Retinal pigment epithelial cell (primary cell): ENCODE data around the gene P3H3.
A peak's percentile ranks its signal among the peaks of the same experiment; 100 is the strongest.

Experiments
- DNase-seq: peaks from one replicate; pipeline ENCODE4 v3.0.0-alpha.2; 2010; ENCODE audit warnings: low read depth
- H3K4me3 ChIP-seq: 2 replicates; pipeline ENCODE4 v1.5.1; 2011; ENCODE audit warnings: mild to moderate bottlenecking, low read length, control low read depth, moderate library complexity
- CTCF ChIP-seq: conservative IDR thresholded peaks from 2 replicates; pipeline ENCODE4 v1.5.1; 2011; ENCODE audit warnings: low read depth, low read length, control low read depth, inconsistent platforms

The P3H3 gene

GRCh38 chr12:6827437-6827911 lies 733 bp upstream of the P3H3 start:
- H3K4me3 ChIP-seq, result peak overlapping the region; percentile 15
- DNase-seq, result no peak

DNA sequence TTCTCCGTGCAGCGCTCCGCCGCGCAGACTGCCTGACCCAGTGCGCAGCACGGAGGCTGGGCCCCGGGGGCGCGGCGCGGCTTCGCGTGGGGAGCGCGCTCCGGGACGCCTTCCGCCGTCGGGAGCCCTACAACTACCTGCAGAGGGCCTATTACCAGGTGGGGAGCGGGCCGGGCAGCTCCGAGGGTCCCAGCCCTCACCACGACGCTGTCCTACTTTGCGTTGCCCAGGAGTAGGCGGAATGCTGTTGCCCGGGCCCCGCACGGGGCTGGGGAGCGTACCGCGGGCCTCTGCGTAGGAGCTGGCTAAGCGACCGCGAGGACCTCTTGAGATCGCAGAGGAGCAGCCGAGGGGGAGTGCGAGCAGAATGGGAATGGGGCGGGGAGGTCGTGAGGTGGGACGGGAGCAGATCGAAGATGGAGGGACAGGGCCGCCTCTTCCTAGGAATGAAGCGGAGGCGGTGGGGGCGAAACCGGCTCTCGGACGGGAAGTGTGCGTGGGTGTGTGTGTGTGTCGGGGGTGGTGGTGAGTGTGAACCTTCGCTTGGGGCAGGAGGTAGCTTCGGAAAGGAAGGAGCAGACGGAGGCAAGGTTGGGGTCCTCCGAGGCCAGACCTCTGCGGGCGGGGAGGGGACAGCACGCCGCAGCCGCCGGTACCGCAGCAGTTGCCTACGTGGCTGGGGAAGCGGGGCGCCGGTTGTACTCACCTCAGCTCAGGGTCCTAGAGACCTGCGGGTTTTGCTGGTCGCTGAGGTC lies 751 bp downstream of the P3H3 start:
- peak overlapping the region; percentile 88 for H3K4me3 ChIP-seq
- TF ChIP-seq CTCF, result no peak
- no peak for DNase-seq

More at GRCh38 chr12:6827437-6827911, 733 bp upstream of the P3H3 start:
- no peak for TF ChIP-seq CTCF

GRCh38 chr12:6829536-6830220 lies 1.5 kb downstream of the P3H3 start:
- DNase-seq, result no peak
- H3K4me3 ChIP-seq, result peak overlapping the region; percentile 88
- peak; percentile 37 for TF ChIP-seq CTCF

DNA sequence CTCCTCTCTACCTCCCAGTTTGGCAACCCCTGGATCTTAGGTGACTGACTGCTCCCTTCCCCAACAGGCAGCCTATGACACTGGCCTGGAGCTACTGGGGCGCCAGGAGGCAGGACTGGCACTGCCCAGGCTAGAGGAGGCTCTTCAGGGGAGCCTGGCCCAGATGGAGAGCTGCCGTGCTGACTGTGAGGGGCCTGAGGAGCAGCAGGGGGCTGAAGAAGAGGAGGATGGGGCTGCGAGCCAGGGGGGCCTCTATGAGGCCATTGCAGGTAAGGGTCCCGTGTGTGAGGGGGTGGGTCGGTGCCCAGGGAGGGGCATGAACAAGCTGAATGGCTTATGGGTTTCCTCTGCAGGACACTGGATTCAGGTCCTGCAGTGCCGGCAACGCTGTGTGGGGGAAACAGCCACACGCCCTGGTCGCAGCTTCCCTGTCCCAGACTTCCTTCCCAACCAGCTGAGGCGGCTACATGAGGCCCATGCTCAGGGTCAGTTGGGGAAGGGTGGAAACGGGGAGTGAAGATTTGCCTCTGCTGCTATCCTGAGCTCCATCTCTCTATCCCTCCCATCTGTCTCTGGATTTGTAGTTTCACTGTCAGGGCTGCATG lies 2.2 kb downstream of the P3H3 start:
- H3K4me3 ChIP-seq, result no peak overlapping the region
- no peak for TF ChIP-seq CTCF
- no peak for DNase-seq

DNA sequence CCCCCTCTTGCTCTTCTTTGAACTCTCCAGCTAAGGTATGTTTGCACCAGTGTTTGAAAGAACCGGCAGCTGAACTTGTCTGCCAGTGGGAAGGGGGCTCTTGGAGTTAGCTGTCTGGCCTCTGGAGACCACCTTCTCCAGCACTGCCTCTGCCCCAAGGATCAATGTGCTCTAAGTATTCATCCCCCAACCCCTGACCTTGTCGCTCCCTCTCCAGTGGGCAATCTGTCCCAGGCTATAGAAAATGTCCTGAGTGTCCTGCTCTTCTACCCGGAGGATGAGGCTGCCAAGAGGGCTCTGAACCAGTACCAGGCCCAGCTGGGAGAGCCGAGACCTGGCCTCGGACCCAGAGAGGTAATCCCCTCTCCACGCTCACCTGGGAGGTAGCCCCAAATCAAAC lies 2.8 kb downstream of the P3H3 start:
- DNase-seq, result no peak
- H3K4me3 ChIP-seq, result no peak overlapping the region
- TF ChIP-seq CTCF, result no peak

DNA sequence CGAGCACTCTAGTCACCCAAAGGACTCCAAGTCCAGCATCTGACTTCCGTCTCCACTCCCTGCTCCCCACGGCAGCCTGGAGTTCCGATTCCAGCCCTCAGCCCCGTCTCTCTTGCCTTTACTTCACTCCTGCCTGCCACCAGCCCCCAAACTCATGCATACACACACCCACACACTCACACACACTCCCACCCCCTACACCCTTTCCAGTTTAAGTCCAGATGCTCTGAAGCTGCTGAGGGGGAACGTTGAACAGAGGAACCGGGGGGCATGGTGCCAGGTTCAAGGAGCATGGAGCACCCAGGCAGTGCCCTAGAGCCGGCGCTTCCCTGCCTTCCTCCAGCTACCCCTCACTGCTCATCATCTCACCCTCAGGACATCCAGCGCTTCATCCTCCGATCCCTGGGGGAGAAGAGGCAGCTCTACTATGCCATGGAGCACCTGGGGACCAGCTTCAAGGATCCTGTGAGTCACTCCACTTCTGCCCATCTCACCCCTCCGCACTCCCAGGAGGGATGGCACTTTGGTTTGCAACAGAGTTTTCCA lies 3.3 kb downstream of the P3H3 start:
- H3K4me3 ChIP-seq, result no peak overlapping the region

More for the DNA sequence above, 3.3 kb downstream of the P3H3 start:
- DNase-seq, result no peak
- no peak for TF ChIP-seq CTCF
